ENCODE results near the gene OPCML.

- TF ChIP-seq, protein P1, sequence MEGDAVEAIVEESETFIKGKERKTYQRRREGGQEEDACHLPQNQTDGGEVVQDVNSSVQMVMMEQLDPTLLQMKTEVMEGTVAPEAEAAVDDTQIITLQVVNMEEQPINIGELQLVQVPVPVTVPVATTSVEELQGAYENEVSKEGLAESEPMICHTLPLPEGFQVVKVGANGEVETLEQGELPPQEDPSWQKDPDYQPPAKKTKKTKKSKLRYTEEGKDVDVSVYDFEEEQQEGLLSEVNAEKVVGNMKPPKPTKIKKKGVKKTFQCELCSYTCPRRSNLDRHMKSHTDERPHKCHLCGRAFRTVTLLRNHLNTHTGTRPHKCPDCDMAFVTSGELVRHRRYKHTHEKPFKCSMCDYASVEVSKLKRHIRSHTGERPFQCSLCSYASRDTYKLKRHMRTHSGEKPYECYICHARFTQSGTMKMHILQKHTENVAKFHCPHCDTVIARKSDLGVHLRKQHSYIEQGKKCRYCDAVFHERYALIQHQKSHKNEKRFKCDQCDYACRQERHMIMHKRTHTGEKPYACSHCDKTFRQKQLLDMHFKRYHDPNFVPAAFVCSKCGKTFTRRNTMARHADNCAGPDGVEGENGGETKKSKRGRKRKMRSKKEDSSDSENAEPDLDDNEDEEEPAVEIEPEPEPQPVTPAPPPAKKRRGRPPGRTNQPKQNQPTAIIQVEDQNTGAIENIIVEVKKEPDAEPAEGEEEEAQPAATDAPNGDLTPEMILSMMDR (conservative IDR thresholded peaks at IDR 0.05; ENCODE audit: low read depth, low read length), result no peak
- no peak for TF ChIP-seq EZH2 (IDR thresholded peaks at IDR 0.05; ENCODE audit: low read length, unreplicated experiment)
Measured at GRCh38 chr11:133029107-133029506, 503.2 kb downstream of the OPCML start.

Measured in PC-3 (cell line).